Measurements from ENCODE around the gene LONP2. TPM values are rescaled to one million over a fixed set of nuclear protein-coding genes. Genes with fewer than 3 reads are reported as not detected.

Gene LONP2
- total and polyA plus RNA-seq, 4 donors, result 30.0 to 304 (median 52.8) TPM

- no peak for DNase-seq (ENCODE audit: low spot score)
- no peaks in the 10 kb centered on the region for H3K9me3 ChIP-seq (ENCODE audit: control insufficient read depth in 4 of 4, low read length in 3 of 4)
- 94% methylated on average over 3 of the region's 3 CpGs for WGBS
- H3K4me1 ChIP-seq (ENCODE audit: control insufficient read depth in 4 of 4, insufficient read depth in 4 of 4, low read length in 3 of 4), result no peaks in the 10 kb centered on the region
- no peak overlapping the region for H3K9ac ChIP-seq (ENCODE audit: low read depth in 1 of 2, low read length in 2 of 2)
- H3K27me3 ChIP-seq (ENCODE audit: control insufficient read depth in 4 of 4, insufficient read depth in 4 of 4, low read length in 3 of 4), result no peaks in the 10 kb centered on the region
- H3K27ac ChIP-seq (ENCODE audit: low read depth in 1 of 2, low read length in 2 of 2), result no peak overlapping the region
- H3K4me3 ChIP-seq (ENCODE audit: low read depth in 1 of 3, low read length in 3 of 3), result no peak overlapping the region
- H3K36me3 ChIP-seq (ENCODE audit: control insufficient read depth in 4 of 4, insufficient read depth in 3 of 4, low read depth in 1 of 4, low read length in 3 of 4), result peaks cover 14 to 57% (median 41%) of the 10 kb centered on the region in 4 donors
- no peak for TF ChIP-seq FOXA2 (IDR thresholded peaks at IDR 0.05)
- TF ChIP-seq YY1 (IDR thresholded peaks at IDR 0.05), result no peak
- TF ChIP-seq EGR1 (IDR thresholded peaks at IDR 0.05; ENCODE audit: low read depth in 2 of 2), result no peak
- TF ChIP-seq RAD21 (IDR thresholded peaks at IDR 0.05), result no peak
- TF ChIP-seq MAX (IDR thresholded peaks at IDR 0.05), result no peak
- no peak for TF ChIP-seq NR2F2 (IDR thresholded peaks at IDR 0.05)
- no peak for TF ChIP-seq HNF4G (IDR thresholded peaks at IDR 0.05)
- TF ChIP-seq TAF1 (conservative IDR thresholded peaks at IDR 0.05), result no peak
- TF ChIP-seq RXRA (IDR thresholded peaks at IDR 0.05), result no peak
- TF ChIP-seq JUND (IDR thresholded peaks at IDR 0.05), result no peak
- TF ChIP-seq, protein P1, sequence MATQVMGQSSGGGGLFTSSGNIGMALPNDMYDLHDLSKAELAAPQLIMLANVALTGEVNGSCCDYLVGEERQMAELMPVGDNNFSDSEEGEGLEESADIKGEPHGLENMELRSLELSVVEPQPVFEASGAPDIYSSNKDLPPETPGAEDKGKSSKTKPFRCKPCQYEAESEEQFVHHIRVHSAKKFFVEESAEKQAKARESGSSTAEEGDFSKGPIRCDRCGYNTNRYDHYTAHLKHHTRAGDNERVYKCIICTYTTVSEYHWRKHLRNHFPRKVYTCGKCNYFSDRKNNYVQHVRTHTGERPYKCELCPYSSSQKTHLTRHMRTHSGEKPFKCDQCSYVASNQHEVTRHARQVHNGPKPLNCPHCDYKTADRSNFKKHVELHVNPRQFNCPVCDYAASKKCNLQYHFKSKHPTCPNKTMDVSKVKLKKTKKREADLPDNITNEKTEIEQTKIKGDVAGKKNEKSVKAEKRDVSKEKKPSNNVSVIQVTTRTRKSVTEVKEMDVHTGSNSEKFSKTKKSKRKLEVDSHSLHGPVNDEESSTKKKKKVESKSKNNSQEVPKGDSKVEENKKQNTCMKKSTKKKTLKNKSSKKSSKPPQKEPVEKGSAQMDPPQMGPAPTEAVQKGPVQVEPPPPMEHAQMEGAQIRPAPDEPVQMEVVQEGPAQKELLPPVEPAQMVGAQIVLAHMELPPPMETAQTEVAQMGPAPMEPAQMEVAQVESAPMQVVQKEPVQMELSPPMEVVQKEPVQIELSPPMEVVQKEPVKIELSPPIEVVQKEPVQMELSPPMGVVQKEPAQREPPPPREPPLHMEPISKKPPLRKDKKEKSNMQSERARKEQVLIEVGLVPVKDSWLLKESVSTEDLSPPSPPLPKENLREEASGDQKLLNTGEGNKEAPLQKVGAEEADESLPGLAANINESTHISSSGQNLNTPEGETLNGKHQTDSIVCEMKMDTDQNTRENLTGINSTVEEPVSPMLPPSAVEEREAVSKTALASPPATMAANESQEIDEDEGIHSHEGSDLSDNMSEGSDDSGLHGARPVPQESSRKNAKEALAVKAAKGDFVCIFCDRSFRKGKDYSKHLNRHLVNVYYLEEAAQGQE (IDR thresholded peaks at IDR 0.05), result no peak
Observed at GRCh38 chr16:48335961-48336360, 91.9 kb downstream of the LONP2 start.

GRCh38 chr16:48340054-48340453 lies 96.0 kb downstream of the LONP2 start:
- Histone ChIP-seq H3K4me1 (ENCODE audit: control insufficient read depth in 4 of 4, insufficient read depth in 4 of 4, low read length in 3 of 4) (no peaks in the 10 kb centered on the region), H3K27ac (ENCODE audit: low read depth in 1 of 2, low read length in 2 of 2) (no peak overlapping the region), H3K36me3 (ENCODE audit: control insufficient read depth in 4 of 4, insufficient read depth in 3 of 4, low read depth in 1 of 4, low read length in 3 of 4) (peaks cover 17 to 64% (median 51%) of the 10 kb centered on the region in 4 donors), H3K27me3 (ENCODE audit: control insufficient read depth in 4 of 4, insufficient read depth in 4 of 4, low read length in 3 of 4) (no peaks in the 10 kb centered on the region), H3K4me3 (ENCODE audit: low read depth in 1 of 3, low read length in 3 of 3) (no peak overlapping the region), H3K9ac (ENCODE audit: low read depth in 1 of 2, low read length in 2 of 2) (no peak overlapping the region), H3K9me3 (ENCODE audit: control insufficient read depth in 4 of 4, low read length in 3 of 4) (no peaks in the 10 kb centered on the region)
- 95% methylated on average over 1 of the region's 1 CpG for WGBS
- no peak for DNase-seq (ENCODE audit: low spot score)
- TF ChIP-seq JUND (IDR thresholded peaks at IDR 0.05) (no peak), RAD21 (IDR thresholded peaks at IDR 0.05) (no peak), EGR1 (IDR thresholded peaks at IDR 0.05; ENCODE audit: low read depth in 2 of 2) (no peak), RXRA (IDR thresholded peaks at IDR 0.05) (no peak), TAF1 (conservative IDR thresholded peaks at IDR 0.05) (no peak), YY1 (IDR thresholded peaks at IDR 0.05) (no peak), HNF4A (conservative IDR thresholded peaks at IDR 0.05) (no peak), GABPA (IDR thresholded peaks at IDR 0.05 in 1 of 2, conservative IDR thresholded peaks at IDR 0.05 in 1 of 2) (no peak), SP1 (IDR thresholded peaks at IDR 0.05) (no peak), FOXA1 (IDR thresholded peaks at IDR 0.05) (no peak), MAX (IDR thresholded peaks at IDR 0.05) (no peak), ATF3 (IDR thresholded peaks at IDR 0.05) (no peak)
- TF ChIP-seq, protein P2, sequence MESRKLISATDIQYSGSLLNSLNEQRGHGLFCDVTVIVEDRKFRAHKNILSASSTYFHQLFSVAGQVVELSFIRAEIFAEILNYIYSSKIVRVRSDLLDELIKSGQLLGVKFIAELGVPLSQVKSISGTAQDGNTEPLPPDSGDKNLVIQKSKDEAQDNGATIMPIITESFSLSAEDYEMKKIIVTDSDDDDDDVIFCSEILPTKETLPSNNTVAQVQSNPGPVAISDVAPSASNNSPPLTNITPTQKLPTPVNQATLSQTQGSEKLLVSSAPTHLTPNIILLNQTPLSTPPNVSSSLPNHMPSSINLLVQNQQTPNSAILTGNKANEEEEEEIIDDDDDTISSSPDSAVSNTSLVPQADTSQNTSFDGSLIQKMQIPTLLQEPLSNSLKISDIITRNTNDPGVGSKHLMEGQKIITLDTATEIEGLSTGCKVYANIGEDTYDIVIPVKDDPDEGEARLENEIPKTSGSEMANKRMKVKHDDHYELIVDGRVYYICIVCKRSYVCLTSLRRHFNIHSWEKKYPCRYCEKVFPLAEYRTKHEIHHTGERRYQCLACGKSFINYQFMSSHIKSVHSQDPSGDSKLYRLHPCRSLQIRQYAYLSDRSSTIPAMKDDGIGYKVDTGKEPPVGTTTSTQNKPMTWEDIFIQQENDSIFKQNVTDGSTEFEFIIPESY (IDR thresholded peaks at IDR 0.05), result no peak
- TF ChIP-seq, protein P3, sequence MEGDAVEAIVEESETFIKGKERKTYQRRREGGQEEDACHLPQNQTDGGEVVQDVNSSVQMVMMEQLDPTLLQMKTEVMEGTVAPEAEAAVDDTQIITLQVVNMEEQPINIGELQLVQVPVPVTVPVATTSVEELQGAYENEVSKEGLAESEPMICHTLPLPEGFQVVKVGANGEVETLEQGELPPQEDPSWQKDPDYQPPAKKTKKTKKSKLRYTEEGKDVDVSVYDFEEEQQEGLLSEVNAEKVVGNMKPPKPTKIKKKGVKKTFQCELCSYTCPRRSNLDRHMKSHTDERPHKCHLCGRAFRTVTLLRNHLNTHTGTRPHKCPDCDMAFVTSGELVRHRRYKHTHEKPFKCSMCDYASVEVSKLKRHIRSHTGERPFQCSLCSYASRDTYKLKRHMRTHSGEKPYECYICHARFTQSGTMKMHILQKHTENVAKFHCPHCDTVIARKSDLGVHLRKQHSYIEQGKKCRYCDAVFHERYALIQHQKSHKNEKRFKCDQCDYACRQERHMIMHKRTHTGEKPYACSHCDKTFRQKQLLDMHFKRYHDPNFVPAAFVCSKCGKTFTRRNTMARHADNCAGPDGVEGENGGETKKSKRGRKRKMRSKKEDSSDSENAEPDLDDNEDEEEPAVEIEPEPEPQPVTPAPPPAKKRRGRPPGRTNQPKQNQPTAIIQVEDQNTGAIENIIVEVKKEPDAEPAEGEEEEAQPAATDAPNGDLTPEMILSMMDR (IDR thresholded peaks at IDR 0.05; ENCODE audit: low read depth, low read length, missing input control), result no peak
